ENCODE results near the gene TAS2R43. TPM values are rescaled to one million over a fixed set of nuclear protein-coding genes. Genes with fewer than 3 reads are reported as not detected.
A peak's percentile ranks its signal among the peaks of the same experiment; 100 is the strongest.

TAS2R43 gene
- total and polyA plus RNA-seq, 10 of the 15 experiments (the other 5 are each of a cell fraction or from before 2014, with no cell fraction given) = 0.09 to 2.1 (median 0.80) TPM; not detected in 5

- TF ChIP-seq, protein P1, sequence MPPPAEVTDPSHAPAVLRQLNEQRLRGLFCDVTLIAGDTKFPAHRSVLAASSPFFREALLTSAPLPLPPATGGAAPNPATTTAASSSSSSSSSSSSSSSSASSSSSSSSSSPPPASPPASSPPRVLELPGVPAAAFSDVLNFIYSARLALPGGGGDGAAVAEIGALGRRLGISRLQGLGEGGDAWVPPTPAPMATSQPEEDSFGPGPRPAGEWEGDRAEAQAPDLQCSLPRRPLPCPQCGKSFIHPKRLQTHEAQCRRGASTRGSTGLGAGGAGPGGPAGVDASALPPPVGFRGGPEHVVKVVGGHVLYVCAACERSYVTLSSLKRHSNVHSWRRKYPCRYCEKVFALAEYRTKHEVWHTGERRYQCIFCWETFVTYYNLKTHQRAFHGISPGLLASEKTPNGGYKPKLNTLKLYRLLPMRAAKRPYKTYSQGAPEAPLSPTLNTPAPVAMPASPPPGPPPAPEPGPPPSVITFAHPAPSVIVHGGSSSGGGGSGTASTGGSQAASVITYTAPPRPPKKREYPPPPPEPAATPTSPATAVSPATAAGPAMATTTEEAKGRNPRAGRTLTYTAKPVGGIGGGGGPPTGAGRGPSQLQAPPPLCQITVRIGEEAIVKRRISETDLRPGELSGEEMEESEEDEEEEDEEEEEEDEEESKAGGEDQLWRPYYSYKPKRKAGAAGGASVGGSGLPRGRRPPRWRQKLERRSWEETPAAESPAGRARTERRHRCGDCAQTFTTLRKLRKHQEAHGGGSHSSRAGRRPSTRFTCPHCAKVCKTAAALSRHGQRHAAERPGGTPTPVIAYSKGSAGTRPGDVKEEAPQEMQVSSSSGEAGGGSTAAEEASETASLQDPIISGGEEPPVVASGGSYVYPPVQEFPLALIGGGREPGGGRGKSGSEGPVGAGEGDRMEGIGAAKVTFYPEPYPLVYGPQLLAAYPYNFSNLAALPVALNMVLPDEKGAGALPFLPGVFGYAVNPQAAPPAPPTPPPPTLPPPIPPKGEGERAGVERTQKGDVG (CRISPR knock-in tag; IDR thresholded peaks at IDR 0.05) = no peak
- TF ChIP-seq PRDM15 (CRISPR knock-in tag; IDR thresholded peaks at IDR 0.05) (no peak), CEBPB (IDR thresholded peaks at IDR 0.05; ENCODE audit: borderline replicate concordance in 1 of 2, low read depth in 2 of 2, low read length in 2 of 2) (no peak)
Observed at GRCh38 chr12:11092128-11092527, at the start of gene TAS2R43 (continued).

GRCh38 chr12:11136075-11136474 is 44.0 kb upstream of the TAS2R43 start:
- intact Hi-C loops (cut with micrococcal nuclease; ENCODE audit: unreplicated experiment) = no loop called here
- RAD21 ChIA-PET (ENCODE audit: unreplicated experiment) = no interaction called here
- no peak for TF ChIP-seq STAT3 (IDR thresholded peaks at IDR 0.05; ENCODE audit: low read depth, low read length)
- TF ChIP-seq CUX1 (IDR thresholded peaks at IDR 0.05; ENCODE audit: insufficient replicate concordance, low read depth, low read length) = no peak
- TF ChIP-seq EP300 (IDR thresholded peaks at IDR 0.05; ENCODE audit: borderline replicate concordance in 1 of 2, control insufficient read depth in 1 of 2, low read depth in 2 of 2, low read length in 2 of 2) = no peak
- no peak for TF ChIP-seq POLR2AphosphoS5 (IDR thresholded peaks at IDR 0.05; ENCODE audit: low read length)
- TF ChIP-seq, protein P2, sequence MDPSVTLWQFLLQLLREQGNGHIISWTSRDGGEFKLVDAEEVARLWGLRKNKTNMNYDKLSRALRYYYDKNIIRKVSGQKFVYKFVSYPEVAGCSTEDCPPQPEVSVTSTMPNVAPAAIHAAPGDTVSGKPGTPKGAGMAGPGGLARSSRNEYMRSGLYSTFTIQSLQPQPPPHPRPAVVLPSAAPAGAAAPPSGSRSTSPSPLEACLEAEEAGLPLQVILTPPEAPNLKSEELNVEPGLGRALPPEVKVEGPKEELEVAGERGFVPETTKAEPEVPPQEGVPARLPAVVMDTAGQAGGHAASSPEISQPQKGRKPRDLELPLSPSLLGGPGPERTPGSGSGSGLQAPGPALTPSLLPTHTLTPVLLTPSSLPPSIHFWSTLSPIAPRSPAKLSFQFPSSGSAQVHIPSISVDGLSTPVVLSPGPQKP (IDR thresholded peaks at IDR 0.05; ENCODE audit: low read depth, low read length) = no peak

More at GRCh38 chr12:11136075-11136474, 44.0 kb upstream of the TAS2R43 start:
- Histone ChIP-seq H3K79me2 (ENCODE audit: control insufficient read depth, insufficient read depth, low read length) (peaks cover 4% of the 10 kb centered on the region), H3K4me2 (ENCODE audit: control insufficient read depth, insufficient read depth) (no peak overlapping the region), H4K20me1 (ENCODE audit: control insufficient read depth, insufficient read depth) (no peaks in the 10 kb centered on the region), H3K27me3 (replicated peaks in 1 of 2; ENCODE audit: control insufficient read depth in 2 of 2, insufficient read depth in 2 of 2, low read length in 1 of 2) (no peaks in the 10 kb centered on the region), H3K9me3 (replicated peaks; ENCODE audit: control insufficient read depth, insufficient read depth, low read length) (no peaks in the 10 kb centered on the region; the same call in 2 of the 3 replicates), H3K9ac (ENCODE audit: control insufficient read depth, insufficient read depth, low read length) (no peak overlapping the region), H3K4me3 (no peak overlapping the region), H3K36me3 (ENCODE audit: control insufficient read depth in 2 of 2, insufficient read depth in 2 of 2, low read length in 1 of 2) (no peaks in the 10 kb centered on the region; a peak in 1 of 4 replicates), H2AFZ (ENCODE audit: control insufficient read depth, low read depth, low read length) (no peak overlapping the region), H3K27ac (ENCODE audit: control insufficient read depth, insufficient read depth) (no peak overlapping the region), H3K4me1 (ENCODE audit: control insufficient read depth, insufficient read depth, low read length) (no peaks in the 10 kb centered on the region)
- 31% methylated on average over 2 of the region's 2 CpGs for WGBS (ENCODE audit: insufficient coverage, insufficient replicate concordance, low lambda C conversion rate, missing lambda C conversion rate)
- ChIA-PET CTCF (no interaction called here), SMC1A (ENCODE audit: uncharacterized antibody, unreplicated experiment) (no interaction called here), POLR2A (no interaction called here)
- ATAC-seq (peak; percentile 77), FAIRE-seq (no peak), DNase-seq (ENCODE audit: low read depth, low spot score) (no peak)
- no TSS peak for BruUV-seq (replicated peaks)
- in situ Hi-C loops (cut with MboI) = no loop called here
